SK-N-MC (cell line): ENCODE data around the gene TMEM45A.
"Not testable (repeated sequence)": the region's sequence is repeated elsewhere in the genome, so short reads cannot be mapped to it uniquely, and the experiment has no call there.

ENCODE experiments used
- DNase-seq: peaks from one replicate; pipeline ENCODE4 v3.0.0-alpha.2; 2011; ENCODE audit warnings: low read depth, low spot score
- H3K27ac ChIP-seq: fragments of 200-600 bp; sonication (generic); 2 replicates; pipeline ENCODE4 v1.5.1; 2016; ENCODE audit warnings: mixed run types
- H3K36me3 ChIP-seq: fragments of 200-600 bp; sonication (generic); 2 replicates; pipeline ENCODE4 v1.6.1; 2017; ENCODE audit warnings: antibody characterized with exemption, low read length, mixed read lengths; ENCODE audit not compliant: insufficient read depth
- H3K4me3 ChIP-seq: fragments of 200-600 bp; sonication (generic); 2 replicates; pipeline ENCODE4 v1.5.1; 2016
- H3K9ac ChIP-seq: fragments of 200-600 bp; sonication (generic); 2 replicates; pipeline ENCODE4 v1.8.0; 2017; ENCODE audit warnings: mixed run types, mixed read lengths; ENCODE audit not compliant: insufficient read length
- H3K9me3 ChIP-seq: fragments of 200-600 bp; sonication (generic); 2 replicates; pipeline ENCODE4 v1.6.1; 2017; ENCODE audit warnings: low read depth, mild to moderate bottlenecking, antibody characterized with exemption, low read length, moderate library complexity, mixed read lengths
- EZH2 ChIP-seq: fragments of 200-600 bp; sonication (generic); IDR thresholded peaks from one replicate; pipeline ENCODE4 v1.6.1; 2017; ENCODE audit warnings: antibody characterized with exemption
- FOXP2 ChIP-seq: optimal IDR thresholded peaks from 2 replicates; pipeline ENCODE3; 2011; ENCODE audit warnings: mild to moderate bottlenecking, moderate library complexity; ENCODE audit not compliant: insufficient read depth; ENCODE audit errors: extremely low read length, control extremely low read depth
- POLR2AphosphoS5 ChIP-seq: IDR thresholded peaks from 2 replicates; pipeline ENCODE4 v1.6.1; 2012; ENCODE audit warnings: mild to moderate bottlenecking, low read depth, low read length, borderline replicate concordance

Gene TMEM45A

DNA sequence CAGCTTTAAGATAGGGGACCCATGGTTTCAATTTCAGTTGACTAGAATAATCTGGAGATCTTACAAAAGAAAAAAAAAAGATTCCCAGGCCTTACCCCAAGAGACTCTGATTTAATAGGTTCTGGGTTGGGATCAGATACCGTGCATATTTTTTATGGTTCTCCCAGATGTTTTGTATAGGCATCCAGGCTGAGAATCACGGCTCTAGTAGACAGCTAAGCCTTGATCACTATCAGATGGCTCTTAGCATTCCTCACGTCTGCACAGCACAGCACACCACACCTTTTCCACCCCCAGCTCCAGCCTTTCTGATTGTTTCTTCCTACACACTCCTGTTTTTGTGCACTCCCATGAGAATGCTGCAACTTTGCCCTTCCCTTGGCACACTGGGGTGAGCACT lies 40.8 kb downstream of the TMEM45A start:
- Histone ChIP-seq H3K9ac (no peak overlapping the region), H3K27ac (no peak overlapping the region), H3K4me3 (no peak overlapping the region), H3K36me3 (no peaks in the 10 kb centered on the region), H3K9me3 (no peaks in the 10 kb centered on the region)
- TF ChIP-seq FOXP2, result no peak
- no peak for TF ChIP-seq POLR2AphosphoS5
- TF ChIP-seq EZH2, result no peak
- DNase-seq, result peak; percentile 12

DNA sequence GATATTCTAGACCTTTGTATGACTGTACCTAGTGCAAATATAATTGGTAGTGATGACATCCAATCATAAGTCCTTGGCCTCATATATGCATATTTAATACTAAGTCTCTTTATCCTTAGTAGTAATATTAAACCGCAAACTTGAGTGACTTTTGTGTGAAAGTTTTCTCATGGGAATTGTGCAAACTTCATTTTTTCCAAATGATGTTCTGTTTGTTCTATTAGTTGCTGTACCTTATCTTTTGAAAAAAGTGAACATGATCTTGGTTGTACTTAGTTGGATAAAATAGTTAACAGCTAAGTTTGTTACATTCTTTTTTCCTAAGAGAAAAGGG lies 43.2 kb downstream of the TMEM45A start:
- no peak for DNase-seq
- TF ChIP-seq EZH2 (no peak), POLR2AphosphoS5 (no peak), FOXP2 (no peak)
- no peaks in the 10 kb centered on the region for H3K36me3 ChIP-seq
- no peak overlapping the region for H3K9ac ChIP-seq
- no peak overlapping the region for H3K27ac ChIP-seq
- no peak overlapping the region for H3K4me3 ChIP-seq
- no peaks in the 10 kb centered on the region for H3K9me3 ChIP-seq

- no peak overlapping the region for H3K27ac ChIP-seq
- no peak overlapping the region for H3K4me3 ChIP-seq
- no peaks in the 10 kb centered on the region for H3K36me3 ChIP-seq
- H3K9me3 ChIP-seq, result no peaks in the 10 kb centered on the region
- DNase-seq, result no peak
- H3K9ac ChIP-seq, result no peak overlapping the region
- no peak for TF ChIP-seq POLR2AphosphoS5
- TF ChIP-seq FOXP2, result no peak
- TF ChIP-seq EZH2, result no peak
These were observed 43.7 kb downstream of the TMEM45A start for GRCh38 chr3:100536093-100536492.

GRCh38 chr3:100537646-100538338 lies 45.4 kb downstream of the TMEM45A start:
- H3K27ac ChIP-seq, result no peak overlapping the region
- TF ChIP-seq FOXP2 (no peak), EZH2 (no peak)
- no peak for DNase-seq
- H3K9me3 ChIP-seq, result no peaks in the 10 kb centered on the region
- no peak overlapping the region for H3K9ac ChIP-seq
- no peaks in the 10 kb centered on the region for H3K36me3 ChIP-seq
- H3K4me3 ChIP-seq, result no peak overlapping the region

GRCh38 chr3:100538339-100538706 lies 45.9 kb downstream of the TMEM45A start:
- Histone ChIP-seq H3K36me3 (no peaks in the 10 kb centered on the region), H3K9me3 (no peaks in the 10 kb centered on the region), H3K27ac (no peak overlapping the region), H3K4me3 (no peak overlapping the region), H3K9ac (no peak overlapping the region)
- no peak for TF ChIP-seq FOXP2
- no peak for TF ChIP-seq EZH2
- no peak for TF ChIP-seq POLR2AphosphoS5
- DNase-seq, result no peak

DNA sequence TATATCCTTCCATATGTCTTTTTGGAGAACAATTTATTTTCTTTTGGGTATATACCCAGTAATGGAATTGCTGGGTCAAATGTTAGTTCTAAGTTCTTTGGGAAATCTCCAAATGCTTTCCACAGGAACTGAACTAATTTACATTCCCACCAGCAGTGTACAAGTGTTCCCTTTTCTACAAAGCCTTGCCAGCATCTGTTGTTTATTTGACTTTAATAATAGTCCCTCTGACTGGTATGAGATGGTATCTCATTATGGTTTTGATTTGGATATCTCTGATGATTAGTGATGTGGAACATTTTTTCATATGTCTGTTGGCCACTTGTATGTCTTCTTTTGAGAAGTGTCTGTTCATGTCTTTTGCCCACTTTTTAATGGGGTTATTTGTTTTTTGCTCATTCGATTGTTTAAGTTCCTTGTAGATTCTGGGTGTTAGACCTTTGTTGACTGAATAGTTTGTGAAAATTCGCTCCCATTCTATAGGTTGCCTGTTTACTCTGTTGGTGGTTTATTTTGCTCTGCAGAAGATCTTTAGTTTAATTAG lies 48.4 kb downstream of the TMEM45A start:
- Histone ChIP-seq H3K36me3 (no peaks in the 10 kb centered on the region), H3K9me3 (no peaks in the 10 kb centered on the region), H3K9ac (no peak overlapping the region), H3K27ac (no peak overlapping the region), H3K4me3 (no peak overlapping the region)
- DNase-seq, result no peak
- TF ChIP-seq POLR2AphosphoS5, result no peak
- TF ChIP-seq FOXP2, result no peak
- no peak for TF ChIP-seq EZH2

DNA sequence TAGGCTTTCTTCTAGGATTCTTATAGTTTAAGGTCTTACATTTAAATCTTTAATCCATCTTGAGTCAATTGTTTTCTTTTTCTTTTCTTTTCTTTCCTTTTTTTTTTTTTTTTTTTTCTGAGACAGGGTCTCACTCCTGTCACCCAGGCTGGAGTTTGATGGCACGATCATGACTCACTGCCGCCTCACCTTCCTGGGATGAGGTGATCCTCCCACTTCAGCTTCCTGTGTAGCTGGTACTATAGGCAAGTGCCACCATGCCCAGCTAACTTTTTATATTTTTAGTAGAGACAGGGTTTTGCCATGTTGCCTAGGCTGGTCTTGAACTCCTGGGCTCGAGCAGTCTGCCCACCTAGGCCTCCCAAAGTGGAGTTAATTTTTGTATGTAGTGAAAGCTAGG lies 49.0 kb downstream of the TMEM45A start:
- not testable (repeated sequence) for H3K9me3 ChIP-seq, H3K4me3 ChIP-seq, H3K36me3 ChIP-seq, H3K9ac ChIP-seq, DNase-seq, H3K27ac ChIP-seq

- H3K36me3 ChIP-seq, result no peaks in the 10 kb centered on the region
- H3K27ac ChIP-seq, result no peak overlapping the region
- H3K4me3 ChIP-seq, result no peak overlapping the region
- no peaks in the 10 kb centered on the region for H3K9me3 ChIP-seq
- no peak for DNase-seq
- TF ChIP-seq POLR2AphosphoS5 (no peak), EZH2 (no peak), FOXP2 (no peak)
- H3K9ac ChIP-seq, result no peak overlapping the region
These were observed 53.0 kb downstream of the TMEM45A start for GRCh38 chr3:100545371-100545770.

DNA sequence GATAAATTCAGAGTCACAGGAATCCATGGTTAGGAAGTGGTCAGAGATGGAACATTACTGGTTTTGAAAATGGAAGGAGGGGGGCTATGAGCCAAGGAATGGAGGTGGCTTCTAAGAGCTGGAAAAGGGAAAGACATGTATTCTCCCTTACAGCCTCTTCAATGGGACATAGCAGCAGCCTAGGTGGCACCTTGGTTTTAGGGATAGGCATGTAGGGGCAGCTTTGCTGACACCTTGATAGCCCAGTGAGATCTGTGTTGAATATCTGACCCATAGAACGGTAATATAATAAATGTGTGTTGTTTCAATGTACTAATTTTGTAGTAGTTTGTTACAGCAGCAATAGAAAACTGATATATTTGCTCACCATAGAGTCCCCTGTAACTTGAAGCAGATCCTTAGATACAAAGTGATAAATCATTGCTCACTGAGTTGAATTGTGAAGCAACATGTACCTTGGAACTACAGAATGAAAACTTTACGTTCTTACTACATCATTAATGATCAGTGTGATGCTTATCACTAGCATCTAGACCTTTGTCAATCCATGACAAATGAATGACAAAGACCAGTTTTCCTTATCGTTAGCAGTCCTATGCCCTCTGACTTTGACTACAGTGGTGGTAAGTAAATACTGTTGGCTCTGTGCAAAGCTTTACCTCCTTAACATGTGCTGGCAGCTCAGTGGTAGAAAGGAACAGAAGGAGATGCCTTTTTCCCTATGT lies 53.8 kb downstream of the TMEM45A start:
- TF ChIP-seq POLR2AphosphoS5, result no peak
- no peak for TF ChIP-seq EZH2
- no peak for TF ChIP-seq FOXP2
- no peak for DNase-seq
- Histone ChIP-seq H3K27ac (no peak overlapping the region), H3K36me3 (no peaks in the 10 kb centered on the region), H3K9ac (no peak overlapping the region), H3K9me3 (no peaks in the 10 kb centered on the region), H3K4me3 (no peak overlapping the region)

DNA sequence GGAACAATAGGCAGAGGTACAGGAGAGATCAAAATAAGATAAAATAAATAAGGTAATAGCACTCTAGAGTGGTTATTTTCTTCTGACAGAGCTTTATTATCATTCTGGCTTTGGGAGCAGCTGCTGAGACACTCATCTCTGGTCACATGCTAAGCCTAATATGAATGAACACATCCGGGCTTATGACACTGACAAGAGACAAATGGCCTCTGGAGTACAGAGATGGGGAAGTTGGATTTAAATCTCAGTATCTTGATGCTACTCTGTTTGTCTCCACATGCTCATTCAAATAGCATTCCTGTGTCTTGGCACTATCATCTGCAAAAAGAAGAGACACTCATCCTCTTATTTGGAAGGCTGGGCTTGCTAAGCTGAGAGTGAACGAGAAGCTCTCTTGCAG lies 55.6 kb downstream of the TMEM45A start:
- DNase-seq, result no peak
- H3K9me3 ChIP-seq, result no peaks in the 10 kb centered on the region
- no peaks in the 10 kb centered on the region for H3K36me3 ChIP-seq
- TF ChIP-seq FOXP2 (no peak), POLR2AphosphoS5 (no peak), EZH2 (no peak)
- no peak overlapping the region for H3K9ac ChIP-seq
- H3K27ac ChIP-seq, result no peak overlapping the region
- no peak overlapping the region for H3K4me3 ChIP-seq
